OCI-LY3 (cell line): ENCODE results near the gene CCDC137.

Experiments
- H2AFZ ChIP-seq: fragments of 200-600, 300-600 bp; shearing (Covaris generic); 2 replicates; pipeline ENCODE4 v1.6.0; 2014; ENCODE audit warnings: antibody characterized with exemption, low read depth, low read length
- H3K27ac ChIP-seq: fragments of 200-600, 300-600 bp; sonication (generic); 2 replicates; pipeline ENCODE4 v1.5.1; 2014; ENCODE audit warnings: mild to moderate bottlenecking, low read length, moderate library complexity, mixed read lengths
- H3K27me3 ChIP-seq: fragments of 200-600, 300-600 bp; sonication (generic); 2 replicates; pipeline ENCODE4 v1.6.1; 2014; ENCODE audit warnings: low read depth, low read length, mixed read lengths
- H3K36me3 ChIP-seq: fragments of 200-600, 300-600 bp; sonication (generic); replicated peaks from 2 replicates; pipeline ENCODE3; 2014; ENCODE audit warnings: low read depth, low read length, mixed read lengths
- H3K4me1 ChIP-seq: fragments of 300-600, 200-600 bp; sonication (generic); 2 replicates; pipeline ENCODE4 v1.6.1; 2014; ENCODE audit warnings: low read length, mixed read lengths
- H3K4me2 ChIP-seq: fragments of 200-600, 300-600 bp; sonication (generic); 2 replicates; pipeline ENCODE4 v1.6.1; 2014; ENCODE audit warnings: low read length, mixed read lengths
- H3K4me3 ChIP-seq: fragments of 300-600, 200-600 bp; sonication (generic); 2 replicates; pipeline ENCODE4 v1.5.1; 2014; ENCODE audit warnings: antibody characterized with exemption, mild to moderate bottlenecking, low read length, moderate library complexity
- H3K79me2 ChIP-seq: fragments of 300-600, 200-600 bp; shearing (Covaris generic); 2 replicates; pipeline ENCODE4 v1.6.1; 2014; ENCODE audit warnings: mild to moderate bottlenecking, low read length, mixed read lengths
- H3K9ac ChIP-seq: fragments of 300-600, 200-600 bp; shearing (Covaris generic); 2 replicates; pipeline ENCODE4 v1.6.0; 2014; ENCODE audit warnings: mild to moderate bottlenecking, low read length, moderate library complexity
- H3K9me3 ChIP-seq: fragments of 200-600, 300-600 bp; shearing (Covaris generic); 2 replicates; pipeline ENCODE4 v1.6.1; 2014; ENCODE audit warnings: low read length, mixed read lengths; ENCODE audit not compliant: insufficient read depth
- H4K20me1 ChIP-seq: fragments of 200-600, 300-600 bp; sonication (generic); 2 replicates; pipeline ENCODE4 v1.6.1; 2016; ENCODE audit warnings: low read length, mixed read lengths; ENCODE audit not compliant: insufficient read depth
- EZH2phosphoT487 ChIP-seq: fragments of 200-600 bp; shearing (Covaris generic); IDR thresholded peaks from 2 replicates; pipeline ENCODE4 v1.6.1; 2018; ENCODE audit warnings: antibody characterized with exemption, mixed run types, low read depth
- TF ChIP-seq, protein P1 (sequence below): fragments of 200-600, 300-600 bp; sonication (generic); IDR thresholded peaks from 2 replicates; pipeline ENCODE4 v1.5.1; 2014; ENCODE audit warnings: antibody characterized with exemption, low read length, low read depth

Gene CCDC137

DNA sequence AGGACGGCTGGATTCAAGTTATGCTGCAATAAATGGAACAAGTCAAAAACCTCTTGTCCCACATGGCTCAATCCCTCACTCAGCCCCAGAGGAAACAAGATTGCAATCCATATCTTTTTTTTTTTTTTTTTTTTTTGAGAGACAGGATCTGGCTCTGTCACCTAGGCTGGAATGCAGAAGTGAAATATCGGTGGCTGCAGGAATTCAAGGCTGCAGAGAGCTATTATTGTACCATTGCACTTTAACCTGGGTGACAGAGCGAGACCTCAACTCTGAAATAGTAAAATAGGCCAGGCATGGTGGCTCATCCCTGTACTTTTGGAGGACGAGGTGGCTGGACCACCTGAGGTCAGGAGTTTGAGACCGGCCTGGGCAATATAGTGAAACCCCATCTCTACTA lies 7.5 kb upstream of the CCDC137 start:
- Histone ChIP-seq H3K4me2 (peak overlapping the region; percentile 20; the same call in 1 of the 2 replicates), H3K27me3 (no peaks in the 10 kb centered on the region), H3K79me2 (no peaks in the 10 kb centered on the region), H3K36me3 (peaks cover under 1% of the 10 kb centered on the region), H3K4me3 (no peak overlapping the region), H3K27ac (no peak overlapping the region), H3K9ac (no peak overlapping the region), H3K9me3 (no peaks in the 10 kb centered on the region), H2AFZ (no peak overlapping the region), H4K20me1 (no peaks in the 10 kb centered on the region), H3K4me1 (peaks cover 10% of the 10 kb centered on the region)
- TF ChIP-seq, protein P1, sequence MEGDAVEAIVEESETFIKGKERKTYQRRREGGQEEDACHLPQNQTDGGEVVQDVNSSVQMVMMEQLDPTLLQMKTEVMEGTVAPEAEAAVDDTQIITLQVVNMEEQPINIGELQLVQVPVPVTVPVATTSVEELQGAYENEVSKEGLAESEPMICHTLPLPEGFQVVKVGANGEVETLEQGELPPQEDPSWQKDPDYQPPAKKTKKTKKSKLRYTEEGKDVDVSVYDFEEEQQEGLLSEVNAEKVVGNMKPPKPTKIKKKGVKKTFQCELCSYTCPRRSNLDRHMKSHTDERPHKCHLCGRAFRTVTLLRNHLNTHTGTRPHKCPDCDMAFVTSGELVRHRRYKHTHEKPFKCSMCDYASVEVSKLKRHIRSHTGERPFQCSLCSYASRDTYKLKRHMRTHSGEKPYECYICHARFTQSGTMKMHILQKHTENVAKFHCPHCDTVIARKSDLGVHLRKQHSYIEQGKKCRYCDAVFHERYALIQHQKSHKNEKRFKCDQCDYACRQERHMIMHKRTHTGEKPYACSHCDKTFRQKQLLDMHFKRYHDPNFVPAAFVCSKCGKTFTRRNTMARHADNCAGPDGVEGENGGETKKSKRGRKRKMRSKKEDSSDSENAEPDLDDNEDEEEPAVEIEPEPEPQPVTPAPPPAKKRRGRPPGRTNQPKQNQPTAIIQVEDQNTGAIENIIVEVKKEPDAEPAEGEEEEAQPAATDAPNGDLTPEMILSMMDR, result no peak

DNA sequence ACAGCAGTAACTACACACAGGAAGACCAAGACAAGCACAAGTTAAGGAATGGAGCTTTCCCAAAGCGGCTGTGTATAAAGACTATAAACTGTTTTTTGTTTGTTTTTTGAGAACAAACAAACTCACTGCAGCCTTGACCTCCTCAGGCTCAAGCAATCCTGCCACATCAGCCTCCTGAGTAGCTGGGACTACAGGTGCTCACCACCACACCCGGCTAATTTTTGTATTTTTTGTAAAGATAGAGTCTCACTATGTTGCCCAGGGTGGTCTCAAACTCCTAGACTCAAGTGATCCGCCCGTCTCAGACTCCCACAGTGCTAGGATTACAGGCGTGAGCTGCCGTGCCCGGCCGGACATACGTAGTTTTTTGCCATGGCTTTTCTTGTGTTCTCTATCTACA lies 6.1 kb upstream of the CCDC137 start:
- Histone ChIP-seq H2AFZ (no peak overlapping the region), H3K79me2 (peaks cover 7% of the 10 kb centered on the region), H3K27me3 (no peaks in the 10 kb centered on the region), H3K9me3 (no peaks in the 10 kb centered on the region), H3K4me2 (no peak overlapping the region), H3K36me3 (peaks cover 12% of the 10 kb centered on the region), H3K4me1 (peaks cover 18% of the 10 kb centered on the region), H3K27ac (no peak overlapping the region), H3K4me3 (no peak overlapping the region), H4K20me1 (no peaks in the 10 kb centered on the region), H3K9ac (no peak overlapping the region)
- TF ChIP-seq EZH2phosphoT487, result no peak
- TF ChIP-seq, protein P1, result no peak

DNA sequence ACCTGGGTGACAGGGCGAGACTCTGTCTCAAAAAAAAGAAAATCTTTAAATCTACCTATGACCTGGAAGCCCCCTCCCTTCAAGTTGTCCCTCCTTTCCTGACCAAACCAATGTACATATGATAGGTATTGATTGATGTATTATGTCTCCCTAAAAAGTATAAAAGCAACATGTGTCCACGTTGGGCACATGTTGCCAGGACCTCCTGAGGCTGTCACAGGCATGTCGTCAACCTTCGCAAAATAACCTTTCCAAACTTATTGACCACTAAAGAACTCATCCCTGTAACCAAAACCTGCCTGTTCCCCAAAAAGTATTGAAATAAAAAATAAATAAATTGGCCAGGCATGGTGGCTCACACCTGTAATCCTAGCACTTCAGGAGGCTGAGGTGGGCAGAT lies 4.5 kb upstream of the CCDC137 start:
- Histone ChIP-seq H4K20me1 (no peaks in the 10 kb centered on the region), H3K9me3 (no peaks in the 10 kb centered on the region), H2AFZ (no peak overlapping the region), H3K4me1 (peaks cover 18% of the 10 kb centered on the region), H3K4me3 (no peak overlapping the region), H3K27ac (no peak overlapping the region), H3K4me2 (no peak overlapping the region), H3K36me3 (peaks cover 12% of the 10 kb centered on the region), H3K9ac (no peak overlapping the region), H3K79me2 (peaks cover 22% of the 10 kb centered on the region), H3K27me3 (no peaks in the 10 kb centered on the region)
- TF ChIP-seq, protein P1, result no peak
- TF ChIP-seq EZH2phosphoT487, result no peak

DNA sequence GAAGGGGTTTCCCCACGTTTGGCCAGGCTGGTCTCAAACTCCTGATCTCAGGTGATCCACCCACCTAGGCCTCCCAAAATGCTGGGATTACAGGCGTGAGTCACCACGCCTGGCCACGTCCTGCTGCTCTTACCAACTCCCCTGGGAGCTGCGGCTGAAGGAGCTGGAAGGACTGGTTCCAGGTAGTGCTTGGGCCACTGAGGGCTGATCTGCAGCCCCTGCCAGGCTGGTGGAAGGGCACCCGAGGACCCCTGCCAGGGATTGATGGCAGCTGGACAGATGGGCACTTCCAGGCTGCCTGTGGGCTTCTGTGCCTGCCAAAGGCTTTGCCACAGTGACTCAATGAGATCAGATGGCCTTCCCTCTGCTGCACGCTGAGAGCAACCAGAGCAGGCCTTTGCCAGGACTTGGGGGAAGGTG lies 2.5 kb upstream of the CCDC137 start:
- H3K27me3 ChIP-seq, result no peaks in the 10 kb centered on the region
- peaks cover 23% of the 10 kb centered on the region for H3K36me3 ChIP-seq
- no peak overlapping the region for H2AFZ ChIP-seq
- peaks cover 39% of the 10 kb centered on the region for H3K79me2 ChIP-seq
- TF ChIP-seq, protein P1, result no peak
- no peak for TF ChIP-seq EZH2phosphoT487
- no peak overlapping the region for H3K27ac ChIP-seq
- H3K4me1 ChIP-seq, result peaks cover 25% of the 10 kb centered on the region
- H3K4me3 ChIP-seq, result no peak overlapping the region
- H3K9me3 ChIP-seq, result no peaks in the 10 kb centered on the region
- H4K20me1 ChIP-seq, result no peaks in the 10 kb centered on the region
- no peak overlapping the region for H3K4me2 ChIP-seq
- no peak overlapping the region for H3K9ac ChIP-seq
